ENCODE results near the gene ADCY4.

GRCh38 chr14:24369907-24370687 is 35.2 kb upstream of the ADCY4 start:
- TF ChIP-seq CTCF (conservative IDR thresholded peaks at IDR 0.05; ENCODE audit: low read length) (no peak), EZH2phosphoT487 (IDR thresholded peaks at IDR 0.05; ENCODE audit: borderline replicate concordance, low read depth, low read length) (no peak)
